Loucy (cell line): ENCODE measurements around the gene SEC61B.

Experiments
- H2AFZ ChIP-seq: fragments of 200-600 bp; sonication (generic); 2 replicates; pipeline ENCODE4 v1.6.0; 2016; ENCODE audit warnings: antibody characterized with exemption, mild to moderate bottlenecking, low read length, moderate library complexity
- H3F3A ChIP-seq: fragments of 200-600 bp; 2 replicates; pipeline ENCODE4 v1.6.0; 2016; ENCODE audit warnings: antibody characterized with exemption, low read depth, mild to moderate bottlenecking
- H3K27me3 ChIP-seq: fragments of 200-600 bp; sonication (generic); 2 replicates; pipeline ENCODE4 v1.6.1; 2014; ENCODE audit warnings: low read length, mild to moderate bottlenecking; ENCODE audit not compliant: insufficient read depth, poor library complexity, severe bottlenecking
- H3K36me3 ChIP-seq: fragments of 200-600 bp; sonication (generic); 2 replicates; pipeline ENCODE4 v1.6.1; 2016; ENCODE audit warnings: low read length; ENCODE audit not compliant: insufficient read depth
- H3K4me1 ChIP-seq: fragments of 200-600 bp; sonication (generic); 2 replicates; pipeline ENCODE4 v1.5.1; 2014; ENCODE audit warnings: low read length, mild to moderate bottlenecking; ENCODE audit not compliant: insufficient read depth, poor library complexity, severe bottlenecking
- H3K4me2 ChIP-seq: fragments of 200-600 bp; sonication (generic); 2 replicates; pipeline ENCODE4 v1.6.0; 2014; ENCODE audit warnings: antibody characterized with exemption, low read length, low read depth, mild to moderate bottlenecking; ENCODE audit not compliant: poor library complexity, severe bottlenecking
- H3K4me3 ChIP-seq: fragments of 200-600 bp; sonication (generic); 2 replicates; pipeline ENCODE4 v1.5.1; 2014; ENCODE audit warnings: low read length, mild to moderate bottlenecking, mixed read lengths; ENCODE audit not compliant: poor library complexity, severe bottlenecking
- H3K79me2 ChIP-seq: fragments of 200-600 bp; sonication (generic); 2 replicates; pipeline ENCODE4 v1.6.1; 2014; ENCODE audit warnings: low read length; ENCODE audit not compliant: insufficient read depth
- H3K9ac ChIP-seq: fragments of 200-600 bp; sonication (generic); 2 replicates; pipeline ENCODE4 v1.6.0; 2014; ENCODE audit warnings: mild to moderate bottlenecking, low read depth, low read length, moderate library complexity; ENCODE audit not compliant: poor library complexity, severe bottlenecking
- H3K9me2 ChIP-seq: fragments of 200-600 bp; sonication (generic); replicated peaks from 2 replicates; pipeline ENCODE4 v1.6.1; 2016; ENCODE audit warnings: low read depth, low read length, mixed read lengths
- H3K9me3 ChIP-seq: fragments of 200-600 bp; sonication (generic); 2 replicates; pipeline ENCODE4 v1.6.1; 2014; ENCODE audit warnings: mild to moderate bottlenecking, antibody characterized with exemption, low read length, low read depth; ENCODE audit not compliant: insufficient read depth
- H4K20me1 ChIP-seq: fragments of 200-600 bp; sonication (generic); 2 replicates; pipeline ENCODE4 v1.6.0; 2014; ENCODE audit warnings: antibody characterized with exemption, low read length, mild to moderate bottlenecking; ENCODE audit not compliant: insufficient read depth, poor library complexity, severe bottlenecking
- CTCF ChIP-seq: fragments of 200-600 bp; sonication (generic); conservative IDR thresholded peaks from 2 replicates; pipeline ENCODE4 v1.5.1; 2014; ENCODE audit warnings: mild to moderate bottlenecking, antibody characterized with exemption, low read length
- EZH2phosphoT487 ChIP-seq: fragments of 200-600 bp; IDR thresholded peaks from 2 replicates; pipeline ENCODE4 v1.6.1; 2018; ENCODE audit warnings: antibody characterized with exemption, mild to moderate bottlenecking, moderate library complexity, borderline replicate concordance

SEC61B gene

GRCh38 chr9:99221266-99221620 is 839 bp upstream of the SEC61B start:
- H3K4me2 ChIP-seq = peak overlapping the region; percentile 98
- no peaks in the 10 kb centered on the region for H3F3A ChIP-seq
- H3K9me3 ChIP-seq = no peaks in the 10 kb centered on the region
- no peak for TF ChIP-seq EZH2phosphoT487
- TF ChIP-seq CTCF = no peak
- peak overlapping the region; percentile 97 for H2AFZ ChIP-seq
- no peaks in the 10 kb centered on the region for H3K9me2 ChIP-seq
- H3K36me3 ChIP-seq = peaks cover 8% of the 10 kb centered on the region; the same call in 1 of the 2 replicates
- H3K4me3 ChIP-seq = peak overlapping the region; percentile 90
- peak overlapping the region; percentile 88 for H3K9ac ChIP-seq
- H3K4me1 ChIP-seq = peaks cover 47% of the 10 kb centered on the region
- H3K79me2 ChIP-seq = peaks cover 83% of the 10 kb centered on the region
- H3K27me3 ChIP-seq = no peaks in the 10 kb centered on the region
- H4K20me1 ChIP-seq = peaks cover 46% of the 10 kb centered on the region

GRCh38 chr9:99222416-99223270 is 561 bp downstream of the SEC61B start:
- no peaks in the 10 kb centered on the region for H3K27me3 ChIP-seq
- peaks cover 45% of the 10 kb centered on the region for H3K4me1 ChIP-seq
- no peaks in the 10 kb centered on the region for H3K9me3 ChIP-seq
- peak overlapping the region; percentile 97 for H2AFZ ChIP-seq
- H3K36me3 ChIP-seq = peaks cover 10% of the 10 kb centered on the region; the same call in 1 of the 2 replicates
- H3F3A ChIP-seq = no peaks in the 10 kb centered on the region
- H3K4me2 ChIP-seq = peak overlapping the region; percentile 95
- H3K79me2 ChIP-seq = peaks cover 79% of the 10 kb centered on the region
- H3K4me3 ChIP-seq = peak overlapping the region; percentile 90
- peak overlapping the region; percentile 88 for H3K9ac ChIP-seq
- no peaks in the 10 kb centered on the region for H3K9me2 ChIP-seq
- H4K20me1 ChIP-seq = peaks cover 46% of the 10 kb centered on the region
- no peak for TF ChIP-seq EZH2phosphoT487
- peak; percentile 31; the same call in 1 of the 2 replicates for TF ChIP-seq CTCF

- H3K9ac ChIP-seq = no peak overlapping the region
- TF ChIP-seq EZH2phosphoT487 = no peak
- no peak for TF ChIP-seq CTCF
- peaks cover 62% of the 10 kb centered on the region for H3K79me2 ChIP-seq
- no peak overlapping the region for H3K4me3 ChIP-seq
- peaks cover 38% of the 10 kb centered on the region for H4K20me1 ChIP-seq
- H3F3A ChIP-seq = no peaks in the 10 kb centered on the region
- no peaks in the 10 kb centered on the region for H3K9me3 ChIP-seq
- H3K9me2 ChIP-seq = no peaks in the 10 kb centered on the region
- H3K4me2 ChIP-seq = peak overlapping the region; percentile 95
- peaks cover 17% of the 10 kb centered on the region for H3K36me3 ChIP-seq
- peaks cover 35% of the 10 kb centered on the region for H3K4me1 ChIP-seq
- H2AFZ ChIP-seq = no peak overlapping the region
- H3K27me3 ChIP-seq = no peaks in the 10 kb centered on the region
Measured at GRCh38 chr9:99224445-99224844, 2.4 kb downstream of the SEC61B start.
